ENCODE results near the gene ITGAE. TPM values are rescaled to one million over a fixed set of nuclear protein-coding genes. Genes with fewer than 3 reads are reported as not detected.
"Not testable (repeated sequence)": the region's sequence is repeated elsewhere in the genome, so short reads cannot be mapped to it uniquely, and the experiment has no call there.

The ITGAE gene
- total and polyA plus RNA-seq, 12 donors: 4.9 to 85.4 (median 33.7) TPM

- H3K27ac ChIP-seq: no peak overlapping the region
- H3K9me3 ChIP-seq (replicated peaks in 1 of 3): no peaks in the 10 kb centered on the region
- no peak for TF ChIP-seq CTCF (IDR thresholded peaks at IDR 0.05)
- no peak for TF ChIP-seq POLR2A (IDR thresholded peaks at IDR 0.05)
- intact Hi-C loops (cut with DNase I): loop anchor here (10.0 kb wide), 1 partner anchor 112 kb away; no protein-coding TSS in a partner anchor
- DNase-seq: peak in 1 of 7 donors; percentile 49
- H3K4me3 ChIP-seq: peak overlapping the region in 1 of 4 donors; percentile 96
- no peaks in the 10 kb centered on the region for H3K36me3 ChIP-seq (replicated peaks in 1 of 2)
- no peaks in the 10 kb centered on the region for H3K27me3 ChIP-seq
- peaks cover 0 to 14% of the 10 kb centered on the region in 2 donors for H3K4me1 ChIP-seq (replicated peaks in 1 of 2)
- WGBS, 4 donors: 45 to 67% (median 47%) methylated on average over 11 to 17 of the region's 17 CpGs
Observed at GRCh38 chr17:3846437-3847164, 45.6 kb upstream of the ITGAE start.

GRCh38 chr17:3845621-3846436, 44.8 kb upstream of the ITGAE start, which contains the start of gene NCBP3:
Gene NCBP3, minus strand, starts transcription at chr17:3846246. Its CDS starts 23 bp downstream, at chr17:3846223.
- no peaks in the 10 kb centered on the region for H3K27me3 ChIP-seq
- 0 to 1% (median 0%) methylated on average over 18 to 76 of the region's 76 CpGs for WGBS, 4 donors

GRCh38 chr17:3845291-3845620, 44.3 kb upstream of the ITGAE start:
- peaks cover 0 to 14% of the 10 kb centered on the region in 2 donors for H3K4me1 ChIP-seq (replicated peaks in 1 of 2)
- H3K9me3 ChIP-seq (replicated peaks in 1 of 3): no peaks in the 10 kb centered on the region
- H3K27me3 ChIP-seq: no peaks in the 10 kb centered on the region
- peak overlapping the region in 2 of 5 donors; percentile 83 to 94 for H3K27ac ChIP-seq
- H3K4me3 ChIP-seq: peak overlapping the region; percentile 77 to 96 (median 83)
- intact Hi-C loops (cut with DNase I): loop anchor here (10.0 kb wide), 1 partner anchor 110 kb away; no protein-coding TSS in a partner anchor
- DNase-seq: peak in 2 of 7 donors; percentile 25 to 59
- no peak for TF ChIP-seq POLR2A (IDR thresholded peaks at IDR 0.05)
- no peak for TF ChIP-seq CTCF (IDR thresholded peaks at IDR 0.05)
- peaks cover 0 to 2% of the 10 kb centered on the region in 2 donors for H3K36me3 ChIP-seq (replicated peaks in 1 of 2)
- WGBS, 4 donors: 0 to 1% (median 0%) methylated on average over 3 to 8 of the region's 8 CpGs

More at GRCh38 chr17:3845621-3846436, 44.8 kb upstream of the ITGAE start, which contains the start of gene NCBP3:
- peaks cover 0 to 14% of the 10 kb centered on the region in 2 donors for H3K4me1 ChIP-seq (replicated peaks in 1 of 2)
- intact Hi-C loops (cut with DNase I): loop anchor here (10.0 kb wide), 1 partner anchor 111 kb away; no protein-coding TSS in a partner anchor
- peak; percentile 67 to 99 (median 94) for TF ChIP-seq CTCF (IDR thresholded peaks at IDR 0.05)
- TF ChIP-seq POLR2A (IDR thresholded peaks at IDR 0.05): peak; percentile 92 to 97
- no peaks in the 10 kb centered on the region for H3K36me3 ChIP-seq (replicated peaks in 1 of 2)
- H3K4me3 ChIP-seq: peak within 1 kb of the TSS; percentile 77 to 96 (median 83)
- DNase-seq: peak; percentile 88 to 92 (median 90)
- H3K9me3 ChIP-seq (replicated peaks in 1 of 3): no peaks in the 10 kb centered on the region
- peak within 1 kb of the TSS in 4 of 5 donors; percentile 73 to 94 (median 79) for H3K27ac ChIP-seq

- not testable (repeated sequence) for H3K27me3 ChIP-seq; H3K9me3 ChIP-seq (replicated peaks in 1 of 3); H3K36me3 ChIP-seq (replicated peaks in 1 of 2); H3K27ac ChIP-seq; H3K4me3 ChIP-seq
- peaks cover 0 to 14% of the 10 kb centered on the region in 2 donors for H3K4me1 ChIP-seq (replicated peaks in 1 of 2)
- intact Hi-C loops (cut with DNase I): loop anchor here (10.0 kb wide), 1 partner anchor 110 kb away; no protein-coding TSS in a partner anchor
- WGBS, 4 donors: 92 to 96% (median 95%) methylated on average over 17 to 19 of the region's 19 CpGs
- DNase-seq: peak in 1 of 7 donors; percentile 50
Observed at GRCh38 chr17:3844556-3844955, 43.6 kb upstream of the ITGAE start.
